Neural progenitor cell (in vitro differentiated cells): Measurements from ENCODE around the gene RIC8B.

Experiments used
- EZH2 ChIP-seq: fragments of 200-600 bp; sonication (generic); IDR thresholded peaks from 2 replicates; pipeline ENCODE4 v1.6.1; 2017; ENCODE audit warnings: antibody characterized with exemption, mild to moderate bottlenecking, moderate library complexity
- TF ChIP-seq, protein P1 (sequence below): fragments of 200-600 bp; sonication (generic); IDR thresholded peaks from 2 replicates; pipeline ENCODE4 v1.5.1; 2017; ENCODE audit warnings: antibody characterized with exemption, mild to moderate bottlenecking

DNA sequence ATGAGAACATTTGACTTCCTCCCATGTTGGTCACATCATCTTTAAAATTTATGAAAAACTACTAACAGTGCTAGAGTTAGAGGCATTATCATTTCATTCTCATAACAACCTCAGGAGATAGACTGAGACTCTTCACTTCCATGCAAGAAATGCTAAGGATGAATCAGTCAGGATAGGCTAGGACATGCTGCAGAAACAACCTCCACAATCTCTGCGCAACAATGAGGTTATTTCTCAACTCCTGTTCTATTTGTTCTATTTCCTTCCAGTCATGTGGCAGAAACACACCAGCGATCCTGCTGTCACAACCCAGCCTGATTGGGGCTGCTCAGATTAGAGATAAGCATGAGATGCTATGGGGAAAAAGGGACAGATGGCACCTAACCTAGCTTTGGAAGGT is 132.2 kb downstream of the RIC8B start:
- TF ChIP-seq, protein P1, sequence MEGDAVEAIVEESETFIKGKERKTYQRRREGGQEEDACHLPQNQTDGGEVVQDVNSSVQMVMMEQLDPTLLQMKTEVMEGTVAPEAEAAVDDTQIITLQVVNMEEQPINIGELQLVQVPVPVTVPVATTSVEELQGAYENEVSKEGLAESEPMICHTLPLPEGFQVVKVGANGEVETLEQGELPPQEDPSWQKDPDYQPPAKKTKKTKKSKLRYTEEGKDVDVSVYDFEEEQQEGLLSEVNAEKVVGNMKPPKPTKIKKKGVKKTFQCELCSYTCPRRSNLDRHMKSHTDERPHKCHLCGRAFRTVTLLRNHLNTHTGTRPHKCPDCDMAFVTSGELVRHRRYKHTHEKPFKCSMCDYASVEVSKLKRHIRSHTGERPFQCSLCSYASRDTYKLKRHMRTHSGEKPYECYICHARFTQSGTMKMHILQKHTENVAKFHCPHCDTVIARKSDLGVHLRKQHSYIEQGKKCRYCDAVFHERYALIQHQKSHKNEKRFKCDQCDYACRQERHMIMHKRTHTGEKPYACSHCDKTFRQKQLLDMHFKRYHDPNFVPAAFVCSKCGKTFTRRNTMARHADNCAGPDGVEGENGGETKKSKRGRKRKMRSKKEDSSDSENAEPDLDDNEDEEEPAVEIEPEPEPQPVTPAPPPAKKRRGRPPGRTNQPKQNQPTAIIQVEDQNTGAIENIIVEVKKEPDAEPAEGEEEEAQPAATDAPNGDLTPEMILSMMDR: no peak
- TF ChIP-seq EZH2: no peak
